DND-41 (cell line): Measurements from ENCODE around the gene NOSTRIN.

ENCODE experiments used
- ATAC-seq: fragments of 200-7000 bp; cut with Tn5 transposase; 3 replicates; pipeline ENCODE4 v1.9.1; 2021; ENCODE audit warnings: low read depth; ENCODE audit not compliant: insufficient read depth
- DNase-seq: peaks from one replicate; pipeline ENCODE4 v3.0.0-alpha.2; 2020
- H2AFZ ChIP-seq: 2 replicates; pipeline ENCODE4 v1.6.0; 2012; ENCODE audit warnings: low read depth, low read length
- H3K27ac ChIP-seq: 2 replicates; pipeline ENCODE4 v1.5.1; 2012; ENCODE audit warnings: low read length, inconsistent platforms
- H3K27me3 ChIP-seq: fragments of 200-600 bp; sonication (generic); 2 replicates; pipeline ENCODE4 v1.6.0; 2012; ENCODE audit warnings: low read length, mild to moderate bottlenecking, inconsistent platforms; ENCODE audit not compliant: insufficient read depth, poor library complexity
- H3K36me3 ChIP-seq: 2 replicates; pipeline ENCODE4 v1.5.1; 2012; ENCODE audit warnings: low read length, inconsistent platforms; ENCODE audit not compliant: insufficient read depth
- H3K4me1 ChIP-seq: 2 replicates; pipeline ENCODE4 v1.5.1; 2012; ENCODE audit warnings: mild to moderate bottlenecking, low read length; ENCODE audit not compliant: insufficient read depth
- H3K4me2 ChIP-seq: 2 replicates; pipeline ENCODE4 v1.6.0; 2012; ENCODE audit warnings: mild to moderate bottlenecking, moderate library complexity, low read length, inconsistent platforms; ENCODE audit not compliant: insufficient read depth
- H3K4me3 ChIP-seq, 2 experiments: fragments of 200-600 bp in 1 of 2; shearing (Covaris generic) in 1 of 2; 2 replicates each; pipeline ENCODE4 v1.5.1; 2012 to 2016; ENCODE audit warnings: inconsistent platforms in 2 of 2, low read length in 2 of 2, mild to moderate bottlenecking in 2 of 2, low read depth in 1 of 2, moderate library complexity in 1 of 2
- H3K79me2 ChIP-seq: 2 replicates; pipeline ENCODE4 v1.6.0; 2012; ENCODE audit warnings: low read length, inconsistent platforms; ENCODE audit not compliant: insufficient read depth
- H3K9ac ChIP-seq: 2 replicates; pipeline ENCODE4 v1.6.0; 2012; ENCODE audit warnings: low read depth, mild to moderate bottlenecking, inconsistent platforms, low read length, moderate library complexity
- H3K9me3 ChIP-seq: 2 replicates; pipeline ENCODE4 v1.5.1; 2012; ENCODE audit warnings: low read length, moderate library complexity, mild to moderate bottlenecking, inconsistent platforms; ENCODE audit not compliant: insufficient read depth, severe bottlenecking
- H4K20me1 ChIP-seq: 2 replicates; pipeline ENCODE4 v1.6.0; 2012; ENCODE audit warnings: low read length; ENCODE audit not compliant: insufficient read depth
- CTCF ChIP-seq: IDR thresholded peaks from 2 replicates; pipeline ENCODE4 v1.5.1; 2012; ENCODE audit warnings: borderline replicate concordance, low read length, moderate library complexity, mild to moderate bottlenecking; ENCODE audit not compliant: poor library complexity, severe bottlenecking; ENCODE audit errors: extremely low read depth
- EZH2 ChIP-seq: IDR thresholded peaks from 3 replicates; pipeline ENCODE4 v1.6.1; 2012; ENCODE audit warnings: borderline replicate concordance, low read depth, mild to moderate bottlenecking, moderate library complexity, low read length, inconsistent platforms; ENCODE audit not compliant: severe bottlenecking

The NOSTRIN gene

GRCh38 chr2:168819829-168820489 is 17.5 kb downstream of the NOSTRIN start:
- no peaks in the 10 kb centered on the region for H3K79me2 ChIP-seq
- no peak overlapping the region for H3K4me2 ChIP-seq
- no peaks in the 10 kb centered on the region for H4K20me1 ChIP-seq
- no peak overlapping the region for H3K9ac ChIP-seq
- H3K27ac ChIP-seq, result no peak overlapping the region
- no peak overlapping the region for H3K4me3 ChIP-seq
- DNase-seq (no peak), ATAC-seq (no peak)
- no peaks in the 10 kb centered on the region for H3K4me1 ChIP-seq
- no peak for TF ChIP-seq CTCF
- TF ChIP-seq EZH2, result no peak
- H2AFZ ChIP-seq, result no peak overlapping the region
- H3K36me3 ChIP-seq, result no peaks in the 10 kb centered on the region
- no peaks in the 10 kb centered on the region for H3K27me3 ChIP-seq
- H3K9me3 ChIP-seq, result no peaks in the 10 kb centered on the region

- no peaks in the 10 kb centered on the region for H3K36me3 ChIP-seq
- DNase-seq (no peak), ATAC-seq (no peak)
- H4K20me1 ChIP-seq, result no peaks in the 10 kb centered on the region
- TF ChIP-seq CTCF, result no peak
- TF ChIP-seq EZH2, result no peak
- H3K79me2 ChIP-seq, result no peaks in the 10 kb centered on the region
- H2AFZ ChIP-seq, result no peak overlapping the region
- H3K27ac ChIP-seq, result no peak overlapping the region
- no peak overlapping the region for H3K4me3 ChIP-seq
- no peaks in the 10 kb centered on the region for H3K4me1 ChIP-seq
- no peak overlapping the region for H3K4me2 ChIP-seq
- no peaks in the 10 kb centered on the region for H3K27me3 ChIP-seq
- H3K9me3 ChIP-seq, result no peaks in the 10 kb centered on the region
- H3K9ac ChIP-seq, result no peak overlapping the region
Measured at GRCh38 chr2:168821577-168821976, 19.1 kb downstream of the NOSTRIN start.

- Histone ChIP-seq H3K27ac (no peak overlapping the region), H3K36me3 (no peaks in the 10 kb centered on the region), H2AFZ (no peak overlapping the region), H3K4me1 (no peaks in the 10 kb centered on the region), H3K9me3 (no peaks in the 10 kb centered on the region), H3K4me2 (no peak overlapping the region), H3K9ac (no peak overlapping the region), H3K79me2 (no peaks in the 10 kb centered on the region), H3K27me3 (no peaks in the 10 kb centered on the region), H4K20me1 (no peaks in the 10 kb centered on the region), H3K4me3 (no peak overlapping the region)
- no peak for DNase-seq
- TF ChIP-seq CTCF (no peak), EZH2 (no peak)
- no peak for ATAC-seq
Measured at GRCh38 chr2:168821992-168822391, 19.6 kb downstream of the NOSTRIN start.
